HG02610 (cell line): ENCODE results near the gene MSH6.

ENCODE experiments used
- ATAC-seq: cut with Tn5 transposase; IDR thresholded peaks from one replicate; pipeline ENCODE4 v1.9.1; 2021; ENCODE audit warnings: mild to moderate bottlenecking, moderate library complexity; ENCODE audit not compliant: unreplicated experiment

The MSH6 gene, protein sequence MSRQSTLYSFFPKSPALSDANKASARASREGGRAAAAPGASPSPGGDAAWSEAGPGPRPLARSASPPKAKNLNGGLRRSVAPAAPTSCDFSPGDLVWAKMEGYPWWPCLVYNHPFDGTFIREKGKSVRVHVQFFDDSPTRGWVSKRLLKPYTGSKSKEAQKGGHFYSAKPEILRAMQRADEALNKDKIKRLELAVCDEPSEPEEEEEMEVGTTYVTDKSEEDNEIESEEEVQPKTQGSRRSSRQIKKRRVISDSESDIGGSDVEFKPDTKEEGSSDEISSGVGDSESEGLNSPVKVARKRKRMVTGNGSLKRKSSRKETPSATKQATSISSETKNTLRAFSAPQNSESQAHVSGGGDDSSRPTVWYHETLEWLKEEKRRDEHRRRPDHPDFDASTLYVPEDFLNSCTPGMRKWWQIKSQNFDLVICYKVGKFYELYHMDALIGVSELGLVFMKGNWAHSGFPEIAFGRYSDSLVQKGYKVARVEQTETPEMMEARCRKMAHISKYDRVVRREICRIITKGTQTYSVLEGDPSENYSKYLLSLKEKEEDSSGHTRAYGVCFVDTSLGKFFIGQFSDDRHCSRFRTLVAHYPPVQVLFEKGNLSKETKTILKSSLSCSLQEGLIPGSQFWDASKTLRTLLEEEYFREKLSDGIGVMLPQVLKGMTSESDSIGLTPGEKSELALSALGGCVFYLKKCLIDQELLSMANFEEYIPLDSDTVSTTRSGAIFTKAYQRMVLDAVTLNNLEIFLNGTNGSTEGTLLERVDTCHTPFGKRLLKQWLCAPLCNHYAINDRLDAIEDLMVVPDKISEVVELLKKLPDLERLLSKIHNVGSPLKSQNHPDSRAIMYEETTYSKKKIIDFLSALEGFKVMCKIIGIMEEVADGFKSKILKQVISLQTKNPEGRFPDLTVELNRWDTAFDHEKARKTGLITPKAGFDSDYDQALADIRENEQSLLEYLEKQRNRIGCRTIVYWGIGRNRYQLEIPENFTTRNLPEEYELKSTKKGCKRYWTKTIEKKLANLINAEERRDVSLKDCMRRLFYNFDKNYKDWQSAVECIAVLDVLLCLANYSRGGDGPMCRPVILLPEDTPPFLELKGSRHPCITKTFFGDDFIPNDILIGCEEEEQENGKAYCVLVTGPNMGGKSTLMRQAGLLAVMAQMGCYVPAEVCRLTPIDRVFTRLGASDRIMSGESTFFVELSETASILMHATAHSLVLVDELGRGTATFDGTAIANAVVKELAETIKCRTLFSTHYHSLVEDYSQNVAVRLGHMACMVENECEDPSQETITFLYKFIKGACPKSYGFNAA (N-terminal part only)

DNA sequence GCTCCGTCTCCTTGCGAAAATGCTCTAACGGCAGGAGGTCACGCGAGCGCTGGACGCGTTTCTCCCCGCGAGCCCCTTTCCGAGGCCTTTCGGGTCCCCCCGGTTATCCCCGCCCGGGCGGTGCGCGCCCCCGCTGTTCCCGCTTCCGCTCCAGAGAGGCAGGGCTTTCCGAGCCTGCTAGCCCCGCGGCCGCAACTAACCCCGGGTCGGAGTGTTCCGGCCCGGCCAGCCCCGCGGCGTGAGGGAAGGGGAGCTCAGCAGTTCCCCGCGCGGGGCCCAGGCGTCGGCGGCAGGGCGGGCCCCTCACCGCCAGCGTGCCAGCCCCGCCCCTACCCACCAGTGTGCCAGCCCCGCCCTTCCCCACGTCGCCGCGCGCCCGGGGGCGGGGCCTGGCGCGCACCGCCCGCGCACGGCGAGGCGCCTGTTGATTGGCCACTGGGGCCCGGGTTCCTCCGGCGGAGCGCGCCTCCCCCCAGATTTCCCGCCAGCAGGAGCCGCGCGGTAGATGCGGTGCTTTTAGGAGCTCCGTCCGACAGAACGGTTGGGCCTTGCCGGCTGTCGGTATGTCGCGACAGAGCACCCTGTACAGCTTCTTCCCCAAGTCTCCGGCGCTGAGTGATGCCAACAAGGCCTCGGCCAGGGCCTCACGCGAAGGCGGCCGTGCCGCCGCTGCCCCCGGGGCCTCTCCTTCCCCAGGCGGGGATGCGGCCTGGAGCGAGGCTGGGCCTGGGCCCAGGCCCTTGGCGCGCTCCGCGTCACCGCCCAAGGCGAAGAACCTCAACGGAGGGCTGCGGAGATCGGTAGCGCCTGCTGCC, at the start of gene MSH6:
MSH6 (plus strand) TSS at position 475 of the 815 bp plus-strand sequence; CDS start at position 564, 89 bp downstream.
- ATAC-seq: peak; percentile 91

GRCh38 chr2:47735136-47735869, 47.6 kb upstream of the MSH6 start:
- no peak for ATAC-seq

DNA sequence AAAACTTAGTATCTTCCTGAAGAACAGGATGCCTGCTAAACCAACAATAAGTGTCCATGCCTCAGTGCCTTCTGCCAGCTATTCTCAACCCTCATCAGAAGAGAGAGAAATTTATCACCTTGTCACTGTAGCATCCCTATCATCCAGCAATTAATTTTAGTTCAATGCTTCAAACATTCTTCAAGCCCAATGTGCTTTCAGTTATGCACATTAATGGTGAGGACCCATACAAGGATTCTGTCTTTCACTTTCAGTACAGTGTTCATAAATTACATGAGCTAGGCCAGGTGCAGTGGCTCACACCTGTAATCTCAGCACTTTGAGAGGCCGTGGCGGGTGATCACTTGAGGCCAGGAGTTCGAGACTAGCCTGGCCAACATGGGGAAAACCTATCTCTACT, 47.0 kb upstream of the MSH6 start:
- ATAC-seq: no peak

- no peak for ATAC-seq
These were observed 45.6 kb upstream of the MSH6 start for GRCh38 chr2:47737191-47737975.

- no peak for ATAC-seq
These were observed 44.6 kb upstream of the MSH6 start for GRCh38 chr2:47738331-47738730.

DNA sequence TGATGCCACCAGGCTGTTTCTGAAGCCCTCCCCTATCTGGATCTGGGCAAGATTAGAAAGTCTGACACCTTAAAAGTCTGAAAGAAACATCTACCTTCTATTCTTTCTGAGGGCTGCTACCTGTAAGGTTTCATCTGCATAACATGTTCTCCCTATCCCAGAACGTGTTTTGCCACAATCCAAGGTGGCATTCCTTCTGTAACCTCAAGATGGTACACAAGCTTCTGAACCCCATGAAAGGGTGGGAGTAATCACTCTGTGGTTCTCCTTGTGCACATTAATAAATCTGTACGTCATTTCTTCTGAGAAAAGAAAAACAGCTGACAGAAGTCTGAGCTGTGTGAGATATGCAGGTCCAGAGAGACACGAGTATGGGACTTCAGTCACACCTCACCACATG, 41.8 kb upstream of the MSH6 start:
- no peak for ATAC-seq

- no peak for ATAC-seq
These were observed 41.3 kb upstream of the MSH6 start for GRCh38 chr2:47741637-47742036.

GRCh38 chr2:47744074-47744473, 38.9 kb upstream of the MSH6 start:
- ATAC-seq: no peak

DNA sequence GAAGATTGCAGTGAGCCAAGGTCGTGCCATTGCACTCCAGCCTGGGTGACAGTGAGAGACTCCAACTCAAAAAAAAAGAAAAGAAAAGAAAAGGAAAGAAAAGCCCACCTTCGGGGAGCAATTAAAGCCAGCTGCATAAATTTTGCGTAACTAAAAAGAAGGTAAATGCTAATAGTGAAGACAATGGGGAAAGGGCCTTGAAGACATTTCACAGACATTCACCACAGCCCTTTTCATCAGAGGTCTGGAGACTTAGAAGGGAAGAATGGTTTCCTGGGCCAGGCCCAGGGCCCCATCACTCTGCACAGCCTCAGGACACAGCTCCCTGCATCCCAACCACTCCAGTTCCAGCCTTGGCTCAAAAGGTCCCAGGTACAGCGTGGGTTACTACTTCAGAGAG, 35.1 kb upstream of the MSH6 start:
- no peak for ATAC-seq

DNA sequence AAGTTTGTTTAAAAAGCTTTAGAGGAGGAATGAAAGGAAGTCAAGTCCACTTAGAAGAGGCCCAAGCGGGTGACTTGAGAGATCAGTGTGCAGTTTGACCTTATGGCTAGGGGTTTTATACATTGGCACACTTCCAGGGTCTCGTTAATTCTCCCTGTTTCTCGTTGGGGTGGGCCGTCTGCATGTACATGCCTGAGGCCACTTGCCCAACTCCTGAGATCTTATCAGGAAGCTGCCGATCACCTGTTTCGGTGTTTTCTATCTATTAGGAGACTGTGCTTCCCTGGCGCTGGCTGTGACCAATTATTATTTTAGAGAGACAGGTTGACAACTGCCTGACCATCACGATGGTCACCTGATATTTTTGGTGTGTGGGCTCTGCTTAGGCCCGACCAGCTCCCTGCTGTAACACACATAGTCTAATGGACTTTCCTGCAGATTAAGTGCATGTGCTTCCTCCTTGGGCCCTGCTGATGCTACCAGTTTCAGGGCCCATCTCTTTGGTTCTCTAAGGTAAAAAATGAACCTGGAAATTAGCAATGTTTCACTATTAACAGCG, 31.0 kb upstream of the MSH6 start:
- no peak for ATAC-seq

- no peak for ATAC-seq
These were observed 15.5 kb upstream of the MSH6 start for GRCh38 chr2:47767497-47767844.

- peak; percentile 59 for ATAC-seq
These were observed 14.9 kb upstream of the MSH6 start for GRCh38 chr2:47767880-47768609.

DNA sequence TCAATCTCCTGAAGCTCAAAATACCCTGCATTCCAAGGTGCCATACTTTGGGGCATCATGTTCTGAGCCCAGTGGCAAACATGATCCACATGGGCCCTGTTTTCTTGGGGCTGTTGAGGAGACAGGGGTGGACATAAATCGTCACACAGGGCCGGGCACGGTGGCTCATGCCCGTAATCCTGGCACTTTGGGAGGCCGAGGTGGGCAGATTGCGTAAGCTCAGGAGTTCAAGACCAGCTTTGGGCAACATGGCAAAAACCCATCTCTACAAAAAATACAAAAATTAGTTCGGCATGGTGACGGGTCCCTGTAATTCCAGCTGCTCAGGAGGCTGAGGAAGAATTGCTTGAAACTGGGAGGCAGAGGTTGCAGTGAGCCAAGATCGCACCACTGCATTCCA, 13.6 kb upstream of the MSH6 start:
- no peak for ATAC-seq

GRCh38 chr2:47771211-47771610, 11.7 kb upstream of the MSH6 start:
- no peak for ATAC-seq

- no peak for ATAC-seq
These were observed 10.6 kb upstream of the MSH6 start for GRCh38 chr2:47772343-47772742.

DNA sequence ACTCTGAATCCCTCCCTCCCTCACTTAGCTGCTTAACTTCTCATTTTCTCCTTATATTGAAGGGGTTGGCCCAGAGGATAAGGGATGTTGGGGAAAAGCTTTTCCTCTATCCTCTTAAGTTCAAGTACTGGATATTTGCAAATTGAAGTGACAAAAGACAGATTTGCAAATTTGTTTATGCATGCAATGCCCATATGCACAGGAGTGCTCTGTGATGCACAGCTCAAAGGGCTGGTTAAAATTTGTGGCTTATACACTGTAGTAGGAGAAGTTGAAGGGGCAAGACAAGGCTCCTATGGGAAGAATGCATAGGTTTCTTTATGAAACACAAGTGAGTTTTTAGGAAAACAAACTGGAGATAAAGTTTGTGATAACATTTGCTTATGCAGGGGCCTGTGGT, 8.4 kb upstream of the MSH6 start:
- ATAC-seq: no peak

- ATAC-seq: no peak
These were observed 5.5 kb upstream of the MSH6 start for GRCh38 chr2:47777277-47777937.
